GM23338 (cell line): ENCODE measurements around the gene SH3RF3.

Experiments
- CREB1 ChIP-seq: fragments of 250-450 bp; sonication (Bioruptor Pico); IDR thresholded peaks from 2 replicates; pipeline ENCODE4 v1.5.0; 2020; ENCODE audit warnings: low read depth, mild to moderate bottlenecking, moderate library complexity
- CTCF ChIP-seq, 2 experiments: fragments of 200-600 bp in 1 of 2; sonication (generic) in 1 of 2; conservative IDR thresholded peaks; 2 replicates each; pipeline versions ENCODE4 v1.5.1 to v1.6.1; 2016 to 2017; ENCODE audit warnings: antibody characterized with exemption in 2 of 2, low read depth in 2 of 2, mild to moderate bottlenecking in 2 of 2, moderate library complexity in 1 of 2
- ETS1 ChIP-seq: IDR thresholded peaks from 2 replicates; pipeline ENCODE4 v1.6.1; 2016; ENCODE audit warnings: antibody characterized with exemption
- EZH2 ChIP-seq: fragments of 200-600 bp; sonication (generic); IDR thresholded peaks from one replicate; pipeline ENCODE4 v1.8.0; 2017; ENCODE audit warnings: antibody characterized with exemption, mild to moderate bottlenecking, low read depth; ENCODE audit not compliant: unreplicated experiment
- EZH2phosphoT487 ChIP-seq: fragments of 200-600 bp; sonication (generic); IDR thresholded peaks from one replicate; pipeline ENCODE4 v1.8.1; 2018; ENCODE audit warnings: antibody characterized with exemption; ENCODE audit not compliant: unreplicated experiment
- JUNB ChIP-seq: IDR thresholded peaks from one replicate; pipeline ENCODE4 v1.6.1; 2016; ENCODE audit warnings: antibody characterized with exemption; ENCODE audit not compliant: unreplicated experiment
- NANOG ChIP-seq: IDR thresholded peaks from 2 replicates; pipeline ENCODE4 v1.6.1; 2016; ENCODE audit warnings: antibody characterized with exemption, borderline replicate concordance
- POLR2AphosphoS5 ChIP-seq: IDR thresholded peaks from 2 replicates; pipeline ENCODE4 v1.6.1; 2016; ENCODE audit warnings: antibody characterized with exemption, low read depth
- STAT1 ChIP-seq: IDR thresholded peaks from one replicate; pipeline ENCODE4 v1.6.1; 2016; ENCODE audit warnings: antibody characterized with exemption; ENCODE audit not compliant: unreplicated experiment
- ZNF331 ChIP-seq: fragments of 250-450 bp; sonication (Bioruptor Pico); IDR thresholded peaks from 2 replicates; pipeline ENCODE4 v1.5.0; 2020; ENCODE audit warnings: low read depth, mild to moderate bottlenecking, moderate library complexity
- TF ChIP-seq, protein P1 (sequence below): IDR thresholded peaks from one replicate; pipeline ENCODE4 v1.6.1; 2018; ENCODE audit warnings: antibody characterized with exemption; ENCODE audit not compliant: unreplicated experiment

- TF ChIP-seq CTCF (conservative IDR thresholded peaks at IDR 0.05; ENCODE audit: low read depth in 2 of 2), result no peak
- TF ChIP-seq JUNB, result no peak
- no peak for TF ChIP-seq POLR2AphosphoS5
- no peak for TF ChIP-seq EZH2
- TF ChIP-seq, protein P1, sequence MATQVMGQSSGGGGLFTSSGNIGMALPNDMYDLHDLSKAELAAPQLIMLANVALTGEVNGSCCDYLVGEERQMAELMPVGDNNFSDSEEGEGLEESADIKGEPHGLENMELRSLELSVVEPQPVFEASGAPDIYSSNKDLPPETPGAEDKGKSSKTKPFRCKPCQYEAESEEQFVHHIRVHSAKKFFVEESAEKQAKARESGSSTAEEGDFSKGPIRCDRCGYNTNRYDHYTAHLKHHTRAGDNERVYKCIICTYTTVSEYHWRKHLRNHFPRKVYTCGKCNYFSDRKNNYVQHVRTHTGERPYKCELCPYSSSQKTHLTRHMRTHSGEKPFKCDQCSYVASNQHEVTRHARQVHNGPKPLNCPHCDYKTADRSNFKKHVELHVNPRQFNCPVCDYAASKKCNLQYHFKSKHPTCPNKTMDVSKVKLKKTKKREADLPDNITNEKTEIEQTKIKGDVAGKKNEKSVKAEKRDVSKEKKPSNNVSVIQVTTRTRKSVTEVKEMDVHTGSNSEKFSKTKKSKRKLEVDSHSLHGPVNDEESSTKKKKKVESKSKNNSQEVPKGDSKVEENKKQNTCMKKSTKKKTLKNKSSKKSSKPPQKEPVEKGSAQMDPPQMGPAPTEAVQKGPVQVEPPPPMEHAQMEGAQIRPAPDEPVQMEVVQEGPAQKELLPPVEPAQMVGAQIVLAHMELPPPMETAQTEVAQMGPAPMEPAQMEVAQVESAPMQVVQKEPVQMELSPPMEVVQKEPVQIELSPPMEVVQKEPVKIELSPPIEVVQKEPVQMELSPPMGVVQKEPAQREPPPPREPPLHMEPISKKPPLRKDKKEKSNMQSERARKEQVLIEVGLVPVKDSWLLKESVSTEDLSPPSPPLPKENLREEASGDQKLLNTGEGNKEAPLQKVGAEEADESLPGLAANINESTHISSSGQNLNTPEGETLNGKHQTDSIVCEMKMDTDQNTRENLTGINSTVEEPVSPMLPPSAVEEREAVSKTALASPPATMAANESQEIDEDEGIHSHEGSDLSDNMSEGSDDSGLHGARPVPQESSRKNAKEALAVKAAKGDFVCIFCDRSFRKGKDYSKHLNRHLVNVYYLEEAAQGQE, result no peak
- no peak for TF ChIP-seq ETS1
- TF ChIP-seq CREB1 (CRISPR knock-in tag), result no peak
- no peak for TF ChIP-seq STAT1
- no peak for TF ChIP-seq NANOG
- TF ChIP-seq EZH2phosphoT487, result no peak
- TF ChIP-seq ZNF331, result no peak
These were observed 255.6 kb downstream of the SH3RF3 start for GRCh38 chr2:109384308-109385271.
